ENCODE data around the gene FBN3. TPM values are rescaled to one million over a fixed set of nuclear protein-coding genes. Genes with fewer than 3 reads are reported as not detected.

FBN3 gene
- total and polyA plus RNA-seq, 8 donors: 0.63 to 84.0 (median 69.7) TPM

- no peak overlapping the region for H3K27ac ChIP-seq
- intact Hi-C loops (cut with DNase I): no loop called here
- no peak for TF ChIP-seq CTCF (IDR thresholded peaks at IDR 0.05)
- DNase-seq: peak in 1 of 4 donors; percentile 74
- no peaks in the 10 kb centered on the region for H3K36me3 ChIP-seq
- peak; percentile 70 for ATAC-seq
- no peaks in the 10 kb centered on the region for H3K9me3 ChIP-seq
- peaks cover 0 to 14% of the 10 kb centered on the region in 2 donors for H3K4me1 ChIP-seq
- peaks cover 24 to 79% of the 10 kb centered on the region in 2 donors for H3K27me3 ChIP-seq
- H3K4me3 ChIP-seq: peak overlapping the region; percentile 5 to 21
Measured at GRCh38 chr19:8148410-8149260, 757 bp downstream of the FBN3 start.

GRCh38 chr19:8148088-8148409 lies 1.3 kb downstream of the FBN3 start:
- Histone ChIP-seq H3K27me3 (peaks cover 24 to 79% of the 10 kb centered on the region in 2 donors), H3K4me3 (no peak overlapping the region), H3K27ac (no peak overlapping the region), H3K36me3 (no peaks in the 10 kb centered on the region), H3K9me3 (no peaks in the 10 kb centered on the region), H3K4me1 (peaks cover 0 to 14% of the 10 kb centered on the region in 2 donors)
- ATAC-seq (no peak), DNase-seq (no peak)
- intact Hi-C loops (cut with DNase I): no loop called here
- no peak for TF ChIP-seq CTCF (IDR thresholded peaks at IDR 0.05)

DNA sequence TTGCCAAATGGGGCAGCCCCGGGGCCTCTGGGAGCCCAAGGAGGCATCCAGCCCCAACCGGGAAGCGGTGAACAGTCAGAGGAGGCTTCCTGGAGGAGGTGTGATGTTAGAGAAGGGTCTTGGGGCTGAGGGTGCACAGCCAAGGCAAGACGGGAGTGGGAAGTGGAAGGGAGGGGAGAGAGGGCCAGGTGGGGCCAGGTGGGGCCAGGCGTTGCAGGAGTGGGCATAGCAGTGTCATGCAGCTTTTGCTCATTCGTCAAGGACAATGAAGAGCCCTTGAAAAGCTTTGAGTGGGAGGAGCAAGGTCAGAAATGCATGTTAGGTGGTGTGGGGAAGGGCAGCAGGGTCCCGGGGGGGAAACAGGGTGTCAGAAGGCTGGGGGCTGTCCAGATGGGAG lies 1.8 kb downstream of the FBN3 start:
- peak in 1 of 4 donors; percentile 47 for DNase-seq
- TF ChIP-seq CTCF (IDR thresholded peaks at IDR 0.05): no peak
- intact Hi-C loops (cut with DNase I): no loop called here
- Histone ChIP-seq H3K36me3 (no peaks in the 10 kb centered on the region), H3K4me1 (peaks cover 0 to 14% of the 10 kb centered on the region in 2 donors), H3K9me3 (no peaks in the 10 kb centered on the region), H3K27me3 (peaks cover 24 to 79% of the 10 kb centered on the region in 2 donors), H3K4me3 (no peak overlapping the region), H3K27ac (no peak overlapping the region)
- ATAC-seq: peak; percentile 58

GRCh38 chr19:8146877-8147581 lies 2.4 kb downstream of the FBN3 start:
- Histone ChIP-seq H3K27ac (no peak overlapping the region), H3K4me1 (peaks cover 0 to 14% of the 10 kb centered on the region in 2 donors), H3K9me3 (no peaks in the 10 kb centered on the region), H3K4me3 (no peak overlapping the region), H3K36me3 (no peaks in the 10 kb centered on the region), H3K27me3 (peaks cover 24 to 75% of the 10 kb centered on the region in 2 donors)
- no peak for DNase-seq
- intact Hi-C loops (cut with DNase I): no loop called here
- ATAC-seq: peak; percentile 38
- no peak for TF ChIP-seq CTCF (IDR thresholded peaks at IDR 0.05)

Measured in left lung (tissue), 10 donors.